SJSA1 (cell line): ENCODE data around the gene WNK1. TPM values are rescaled to one million over a fixed set of nuclear protein-coding genes. Genes with fewer than 3 reads are reported as not detected.
"Not testable (repeated sequence)": the region's sequence is repeated elsewhere in the genome, so short reads cannot be mapped to it uniquely, and the experiment has no call there.

Experiments
- DNase-seq, 2 experiments: peaks; one replicate each; pipeline ENCODE4 v3.0.0-alpha.2; 2015 to 2020; ENCODE audit warnings: low spot score in 2 of 2, low read depth in 1 of 2
- H3K27ac ChIP-seq: fragments of 250-450 bp; sonication (Bioruptor Pico); 2 replicates; pipeline ENCODE4 v1.5.1; 2020; ENCODE audit warnings: mild to moderate bottlenecking, moderate library complexity
- H3K27me3 ChIP-seq: fragments of 250-450 bp; sonication (Bioruptor Pico); replicated peaks from 2 replicates; pipeline ENCODE4 v1.5.1; 2020; ENCODE audit warnings: mild to moderate bottlenecking, moderate library complexity
- H3K36me3 ChIP-seq: fragments of 250-450 bp; sonication (Bioruptor Pico); 2 replicates; pipeline ENCODE4 v1.5.1; 2020; ENCODE audit warnings: mild to moderate bottlenecking
- H3K4me1 ChIP-seq: fragments of 250-450 bp; sonication (Bioruptor Pico); replicated peaks from 2 replicates; pipeline ENCODE4 v1.6.1; 2021; ENCODE audit warnings: mild to moderate bottlenecking
- H3K4me3 ChIP-seq: fragments of 250-450 bp; sonication (Bioruptor Pico); 2 replicates; pipeline ENCODE4 v1.5.1; 2020; ENCODE audit warnings: mild to moderate bottlenecking
- H3K9me3 ChIP-seq: fragments of 250-450 bp; sonication (Bioruptor Pico); replicated peaks from 2 replicates; pipeline ENCODE4 v1.5.1; 2020; ENCODE audit warnings: mild to moderate bottlenecking
- total RNA-seq: library from RNA; depleted of rRNA; stranded (reverse); fragments of >200 nt; shearing (Covaris generic); gene quantifications from 2 replicates; pipeline ENCODE4 v1.2.3, GENCODE V29; 2014

Gene WNK1
- total RNA-seq, 1 experiment from 2014 or later = 55.3 TPM

DNA sequence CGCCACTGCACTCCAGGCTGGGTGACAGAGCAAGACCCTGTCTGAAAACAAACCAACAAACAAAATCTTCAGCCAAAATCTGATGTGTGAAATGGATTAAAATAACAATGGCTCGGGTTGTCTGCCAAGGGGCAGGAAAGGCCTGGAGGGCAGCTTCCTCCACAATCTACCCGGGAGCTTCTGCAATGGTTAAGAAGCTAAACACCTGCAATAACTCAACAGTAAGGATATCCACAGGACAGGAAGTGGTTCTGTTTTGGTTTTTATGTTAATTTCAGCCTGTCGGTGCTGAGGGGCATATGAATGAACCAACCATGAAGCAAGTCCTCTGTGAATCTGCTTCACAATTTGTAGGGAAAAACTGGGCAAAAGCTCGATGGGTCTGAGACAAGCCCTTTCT is 162.7 kb downstream of the WNK1 start:
- H3K4me3 ChIP-seq = no peak overlapping the region
- no peaks in the 10 kb centered on the region for H3K27me3 ChIP-seq
- DNase-seq = no peak
- no peak overlapping the region for H3K27ac ChIP-seq
- peaks cover 16% of the 10 kb centered on the region for H3K4me1 ChIP-seq
- H3K9me3 ChIP-seq = no peaks in the 10 kb centered on the region
- peaks cover 84% of the 10 kb centered on the region for H3K36me3 ChIP-seq

DNA sequence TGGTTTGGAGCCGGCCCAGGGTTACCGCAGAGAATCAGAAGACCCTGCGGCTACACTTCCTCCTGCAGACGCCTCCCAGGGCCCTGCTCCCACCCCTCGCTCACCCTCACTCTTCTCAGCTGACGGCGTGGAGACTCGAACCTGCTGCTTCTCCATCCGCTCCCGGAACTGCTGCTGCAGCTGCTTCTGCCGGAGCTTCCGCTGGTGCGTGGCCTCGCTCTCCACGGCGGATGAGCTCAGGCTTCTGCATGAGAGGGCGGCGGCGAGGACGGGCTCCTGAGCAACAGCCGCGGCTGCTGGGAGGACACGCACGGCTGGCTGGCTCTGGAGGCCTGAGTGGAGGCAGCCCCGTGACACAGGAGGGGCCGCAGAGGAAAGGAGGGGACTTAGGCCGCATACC is 163.9 kb downstream of the WNK1 start:
- no peaks in the 10 kb centered on the region for H3K9me3 ChIP-seq
- H3K4me1 ChIP-seq = peaks cover 16% of the 10 kb centered on the region
- DNase-seq = no peak
- H3K27ac ChIP-seq = no peak overlapping the region
- no peak overlapping the region for H3K4me3 ChIP-seq
- no peaks in the 10 kb centered on the region for H3K27me3 ChIP-seq
- H3K36me3 ChIP-seq = peaks cover 73% of the 10 kb centered on the region

DNA sequence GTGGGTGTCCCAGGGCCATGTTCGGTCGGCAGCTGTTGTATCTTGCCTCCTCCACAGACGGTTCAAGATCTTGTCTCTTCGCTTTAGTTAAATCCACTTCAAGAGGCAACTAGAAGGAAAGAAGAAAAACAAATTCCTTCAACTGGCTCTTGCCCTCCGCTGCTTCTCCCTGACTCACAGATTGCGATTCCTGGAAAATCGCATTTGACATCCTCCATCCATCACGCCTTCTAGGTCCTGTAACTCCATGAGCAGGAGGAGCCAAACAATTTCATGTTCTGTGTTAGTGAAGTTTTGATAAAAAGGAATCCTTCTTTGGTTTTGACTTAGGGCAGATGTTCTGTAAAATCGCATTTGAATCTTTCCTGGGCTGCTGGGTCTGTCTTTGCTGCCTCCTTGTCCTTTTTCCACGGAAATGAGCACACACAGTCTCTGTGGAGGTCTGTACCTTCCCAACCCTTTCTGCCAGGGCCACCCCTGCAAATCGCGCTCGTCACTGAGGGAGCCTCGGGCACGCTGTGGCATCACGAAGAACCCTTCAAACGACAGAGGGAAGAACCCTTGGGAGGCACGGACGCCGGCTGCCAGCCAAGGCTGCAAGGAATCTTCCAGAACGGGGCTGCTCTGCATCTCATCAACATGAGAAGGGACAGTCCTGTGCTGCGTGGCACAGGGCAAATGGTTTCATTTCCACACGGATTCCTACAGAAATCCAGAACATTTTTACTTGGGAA is 164.5 kb downstream of the WNK1 start:
- Histone ChIP-seq H3K4me1 (peaks cover 16% of the 10 kb centered on the region), H3K27me3 (no peaks in the 10 kb centered on the region), H3K36me3 (peaks cover 67% of the 10 kb centered on the region), H3K4me3 (no peak overlapping the region), H3K9me3 (no peaks in the 10 kb centered on the region), H3K27ac (no peak overlapping the region)
- no peak for DNase-seq

DNA sequence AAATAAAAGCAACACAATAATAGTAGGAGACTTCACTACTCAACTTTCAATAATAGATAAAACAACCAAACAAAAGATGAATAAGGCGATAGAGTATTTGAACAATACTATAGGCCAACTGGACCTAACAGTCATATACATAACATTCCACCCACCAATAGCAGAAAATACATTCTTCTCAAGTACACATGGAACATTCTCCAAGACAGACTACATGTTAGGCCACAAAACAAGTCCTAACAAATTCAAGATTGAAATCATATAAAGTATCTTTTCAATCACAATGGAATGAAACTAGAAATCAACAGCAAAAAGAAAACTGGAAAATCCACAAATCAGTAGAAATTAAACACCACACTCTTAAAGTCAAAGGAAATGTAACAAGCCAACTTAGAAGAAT is 168.3 kb downstream of the WNK1 start:
- Histone ChIP-seq H3K4me3 (no peak overlapping the region), H3K9me3 (no peaks in the 10 kb centered on the region), H3K4me1 (no peaks in the 10 kb centered on the region), H3K27ac (no peak overlapping the region), H3K36me3 (peaks cover 47% of the 10 kb centered on the region), H3K27me3 (no peaks in the 10 kb centered on the region)
- DNase-seq = no peak

DNA sequence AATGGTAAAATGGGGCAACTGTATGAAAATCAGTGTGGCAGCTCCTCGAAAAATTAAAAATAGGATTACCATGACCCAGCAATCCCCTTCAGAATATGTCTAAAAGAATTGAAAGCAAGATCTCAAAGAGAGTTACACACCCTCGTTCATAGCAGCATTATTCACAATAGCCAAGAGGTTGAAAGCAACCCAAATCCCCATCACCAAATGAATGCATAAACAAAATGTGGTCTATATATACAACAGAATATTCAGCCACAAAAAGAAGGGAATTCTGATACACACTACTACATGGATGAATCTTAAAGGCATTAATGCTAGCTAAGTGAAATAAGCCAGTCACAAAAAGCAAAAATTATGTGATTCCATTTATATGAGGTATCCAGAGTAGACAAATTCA is 169.9 kb downstream of the WNK1 start:
- Histone ChIP-seq H3K4me1 (no peaks in the 10 kb centered on the region), H3K9me3 (no peaks in the 10 kb centered on the region), H3K36me3 (peaks cover 47% of the 10 kb centered on the region), H3K27ac (no peak overlapping the region), H3K27me3 (no peaks in the 10 kb centered on the region), H3K4me3 (no peak overlapping the region)
- DNase-seq = no peak

DNA sequence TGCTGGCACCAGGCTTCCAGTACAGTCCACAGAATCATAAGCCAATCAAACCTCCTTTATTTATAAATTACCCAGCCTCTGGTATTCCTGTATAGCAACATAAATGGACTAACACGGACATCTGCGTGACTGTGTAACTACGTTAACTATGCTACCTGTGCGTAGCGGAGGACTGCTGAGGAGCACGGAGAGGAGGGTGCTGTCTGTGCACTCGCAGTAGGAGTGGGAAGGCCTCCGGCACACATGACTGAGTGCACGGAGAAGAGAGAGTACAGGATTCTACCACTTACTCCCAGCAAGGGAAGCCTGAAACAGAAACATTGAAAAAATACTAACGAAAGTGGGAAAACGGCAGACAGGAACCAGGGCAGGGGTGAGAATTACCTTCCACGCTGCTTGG is 174.3 kb downstream of the WNK1 start:
- H3K27ac ChIP-seq = no peak overlapping the region
- H3K36me3 ChIP-seq = peaks cover 70% of the 10 kb centered on the region
- no peaks in the 10 kb centered on the region for H3K27me3 ChIP-seq
- H3K9me3 ChIP-seq = no peaks in the 10 kb centered on the region
- no peak for DNase-seq
- no peaks in the 10 kb centered on the region for H3K4me1 ChIP-seq
- H3K4me3 ChIP-seq = no peak overlapping the region

DNA sequence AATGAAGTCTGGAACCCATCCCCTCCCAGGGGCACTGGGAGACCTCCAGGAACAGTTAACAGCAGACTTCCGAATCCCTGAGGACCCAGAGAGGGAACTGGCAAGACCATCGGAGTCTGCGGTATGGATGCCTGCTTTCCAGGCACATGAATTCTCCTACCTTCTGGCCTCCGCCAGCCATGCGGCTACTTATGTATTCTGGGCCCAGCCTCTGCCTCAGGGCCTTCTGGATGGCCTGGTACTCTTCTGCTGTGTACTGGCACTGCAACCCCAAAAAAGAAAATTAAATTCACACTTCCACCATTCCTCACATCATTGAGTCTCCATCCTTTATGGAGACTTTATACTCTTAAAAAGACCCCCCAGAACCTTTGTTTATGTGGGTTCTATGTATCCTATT is 178.7 kb downstream of the WNK1 start:
- no peaks in the 10 kb centered on the region for H3K4me1 ChIP-seq
- DNase-seq = no peak
- no peaks in the 10 kb centered on the region for H3K9me3 ChIP-seq
- no peak overlapping the region for H3K27ac ChIP-seq
- no peak overlapping the region for H3K4me3 ChIP-seq
- H3K36me3 ChIP-seq = peaks cover 55% of the 10 kb centered on the region
- no peaks in the 10 kb centered on the region for H3K27me3 ChIP-seq

DNA sequence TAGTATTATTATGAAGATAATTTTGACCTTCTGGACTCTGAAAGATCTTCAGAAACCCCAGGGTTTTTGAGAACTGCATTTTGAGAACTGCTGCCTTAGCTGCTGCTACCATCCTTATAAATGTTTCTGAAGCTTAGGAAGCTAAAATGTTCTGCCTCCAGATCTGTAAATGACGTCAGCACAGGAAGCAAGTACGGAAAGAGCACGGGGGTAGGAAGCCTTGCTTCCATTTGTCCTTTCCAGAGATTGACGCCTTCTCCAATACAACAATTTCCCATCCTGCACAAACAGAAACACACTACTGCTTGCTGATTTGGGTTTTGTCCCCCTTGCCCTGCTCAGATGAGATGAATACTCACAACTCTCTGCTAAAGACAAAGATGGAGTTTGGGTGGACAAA is 179.2 kb downstream of the WNK1 start:
- no peak for DNase-seq
- H3K4me1 ChIP-seq = no peaks in the 10 kb centered on the region
- H3K27me3 ChIP-seq = no peaks in the 10 kb centered on the region
- H3K4me3 ChIP-seq = no peak overlapping the region
- no peaks in the 10 kb centered on the region for H3K9me3 ChIP-seq
- H3K36me3 ChIP-seq = peaks cover 49% of the 10 kb centered on the region
- no peak overlapping the region for H3K27ac ChIP-seq

DNA sequence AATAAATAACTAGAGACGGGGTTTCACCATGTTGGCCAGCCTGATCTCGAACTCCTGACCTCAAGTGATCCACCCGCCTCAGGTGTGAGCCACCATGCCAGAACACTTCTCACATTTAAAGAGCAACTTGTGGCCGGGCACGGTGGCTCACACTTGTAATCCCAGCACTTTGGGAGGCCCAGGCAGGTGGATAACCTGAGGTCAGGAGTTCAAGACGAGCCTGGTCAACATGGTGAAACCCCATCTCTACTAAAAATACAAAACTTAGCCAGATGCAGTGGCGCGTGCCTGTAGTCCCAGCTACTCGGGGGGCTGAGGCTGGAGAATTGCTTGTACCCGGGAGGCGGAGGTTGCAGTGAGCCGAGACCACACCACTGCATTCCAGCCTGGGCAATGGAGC is 183.5 kb downstream of the WNK1 start:
- not testable (repeated sequence) for H3K27ac ChIP-seq, H3K4me1 ChIP-seq, H3K9me3 ChIP-seq, DNase-seq, H3K4me3 ChIP-seq, H3K27me3 ChIP-seq
- H3K36me3 ChIP-seq = peaks cover 18% of the 10 kb centered on the region

DNA sequence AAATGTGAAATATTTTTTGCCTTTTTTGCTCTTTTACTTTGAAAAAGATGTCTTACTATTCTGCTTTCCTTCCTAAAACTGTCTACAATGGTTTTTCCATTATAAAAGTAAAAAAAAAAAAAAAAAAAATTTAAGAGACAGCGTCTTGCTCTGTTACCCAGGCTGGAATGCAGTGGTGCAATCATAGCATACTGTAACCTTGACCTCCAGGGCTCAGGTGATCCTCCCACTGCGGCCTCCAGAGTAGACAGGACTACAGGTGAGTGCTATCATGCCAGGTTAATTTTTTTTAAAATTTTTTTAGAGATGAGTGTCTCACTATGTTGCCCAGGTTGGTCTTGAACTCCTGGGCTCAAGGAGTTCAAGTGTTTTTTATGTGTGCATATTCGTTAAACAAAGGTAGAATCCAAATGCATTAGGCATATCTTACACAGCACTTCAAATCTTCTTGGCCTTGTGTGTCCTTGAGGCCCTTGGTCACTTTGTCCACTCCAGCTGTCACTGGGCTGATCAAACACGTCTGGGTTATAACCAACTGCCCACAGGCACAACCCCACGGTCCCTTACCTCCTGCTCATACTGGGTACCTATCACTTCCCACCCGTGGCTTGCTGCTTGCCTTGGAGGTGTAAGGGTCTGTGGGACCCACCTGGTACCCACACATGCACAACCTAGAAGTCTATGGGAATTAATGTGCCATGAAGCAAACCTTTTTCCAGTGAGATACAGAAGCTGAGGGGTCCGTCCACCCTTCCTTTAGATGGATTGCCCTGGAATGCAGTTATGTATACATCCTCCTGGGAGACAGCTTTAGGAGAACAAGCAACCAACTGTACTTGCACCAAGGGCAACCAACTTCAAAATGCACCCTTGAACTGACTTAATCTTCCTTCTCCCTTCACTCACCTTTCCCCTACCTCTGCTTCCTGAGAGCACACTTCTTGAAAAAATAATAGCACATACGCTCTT is 184.3 kb downstream of the WNK1 start:
- no peak for DNase-seq
- no peaks in the 10 kb centered on the region for H3K27me3 ChIP-seq
- peaks cover 12% of the 10 kb centered on the region for H3K36me3 ChIP-seq
- H3K4me1 ChIP-seq = no peaks in the 10 kb centered on the region
- H3K4me3 ChIP-seq = no peak overlapping the region
- H3K9me3 ChIP-seq = no peaks in the 10 kb centered on the region
- no peak overlapping the region for H3K27ac ChIP-seq

DNA sequence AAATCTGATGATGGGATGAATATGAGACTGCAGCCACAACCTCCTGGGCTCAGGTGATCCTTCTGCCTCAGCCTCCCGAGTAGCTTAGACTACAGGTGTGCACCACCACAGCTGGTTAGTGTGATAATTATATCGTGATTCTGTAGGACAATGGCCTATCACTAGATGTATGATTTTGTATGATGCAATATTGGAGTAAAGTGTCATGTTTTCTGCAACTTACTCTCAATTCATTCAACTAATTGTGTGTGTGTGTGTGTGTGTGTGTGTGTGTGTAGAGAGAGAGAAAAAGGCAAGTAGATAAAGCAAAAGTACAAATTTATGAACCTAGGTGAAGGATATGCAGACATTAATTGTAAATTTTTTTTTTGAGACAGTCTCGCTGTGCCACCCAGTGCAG is 186.4 kb downstream of the WNK1 start:
- Histone ChIP-seq H3K27ac (no peak overlapping the region), H3K36me3 (peaks cover 12% of the 10 kb centered on the region), H3K27me3 (no peaks in the 10 kb centered on the region), H3K4me1 (no peaks in the 10 kb centered on the region), H3K4me3 (no peak overlapping the region), H3K9me3 (no peaks in the 10 kb centered on the region)
- DNase-seq = no peak

DNA sequence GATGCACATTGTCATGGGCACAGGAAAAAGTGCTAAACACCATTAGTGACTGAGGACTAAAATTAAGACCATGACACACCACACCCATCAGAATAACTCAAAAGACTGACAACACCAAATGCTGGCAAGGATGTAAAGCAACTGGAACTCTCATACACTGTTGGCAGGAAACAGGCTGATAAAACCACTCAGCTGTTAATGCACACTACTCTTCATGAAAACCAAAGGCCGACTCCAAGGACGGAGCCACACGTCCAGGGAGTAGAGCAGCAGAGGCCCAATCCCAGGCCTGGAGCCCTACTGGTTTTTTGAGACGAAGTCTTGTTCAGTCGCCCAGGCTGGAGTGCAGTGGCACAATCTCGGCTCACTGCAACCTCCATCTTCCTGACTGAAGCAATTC is 190.7 kb downstream of the WNK1 start:
- no peak for DNase-seq
- no peaks in the 10 kb centered on the region for H3K9me3 ChIP-seq
- H3K27me3 ChIP-seq = no peaks in the 10 kb centered on the region
- H3K4me3 ChIP-seq = no peak overlapping the region
- no peak overlapping the region for H3K27ac ChIP-seq
- peaks cover 19% of the 10 kb centered on the region for H3K36me3 ChIP-seq
- H3K4me1 ChIP-seq = peaks cover 1% of the 10 kb centered on the region

DNA sequence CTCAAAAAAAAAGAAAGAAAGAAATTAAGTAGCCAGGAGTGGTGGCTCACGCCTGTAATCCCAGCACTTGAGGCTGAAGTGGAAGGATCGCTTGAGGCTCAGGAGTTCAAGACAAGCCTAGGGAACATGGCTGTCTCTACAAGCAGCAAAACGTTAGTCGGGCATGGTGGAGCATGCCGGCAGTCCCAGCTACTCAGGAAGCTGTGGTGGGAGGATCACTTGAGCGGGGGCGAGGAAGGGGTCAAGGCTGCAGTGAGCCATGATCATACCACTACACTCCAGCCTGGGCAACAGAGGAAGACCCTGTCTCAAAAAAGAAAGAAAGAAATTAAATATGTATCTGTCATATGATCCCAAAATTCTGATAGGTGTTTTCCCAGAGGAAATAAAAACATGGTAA is 191.8 kb downstream of the WNK1 start:
- no peaks in the 10 kb centered on the region for H3K9me3 ChIP-seq
- H3K27me3 ChIP-seq = no peaks in the 10 kb centered on the region
- H3K4me3 ChIP-seq = no peak overlapping the region
- peaks cover 8% of the 10 kb centered on the region for H3K4me1 ChIP-seq
- DNase-seq = no peak
- no peak overlapping the region for H3K27ac ChIP-seq
- H3K36me3 ChIP-seq = peaks cover 18% of the 10 kb centered on the region

DNA sequence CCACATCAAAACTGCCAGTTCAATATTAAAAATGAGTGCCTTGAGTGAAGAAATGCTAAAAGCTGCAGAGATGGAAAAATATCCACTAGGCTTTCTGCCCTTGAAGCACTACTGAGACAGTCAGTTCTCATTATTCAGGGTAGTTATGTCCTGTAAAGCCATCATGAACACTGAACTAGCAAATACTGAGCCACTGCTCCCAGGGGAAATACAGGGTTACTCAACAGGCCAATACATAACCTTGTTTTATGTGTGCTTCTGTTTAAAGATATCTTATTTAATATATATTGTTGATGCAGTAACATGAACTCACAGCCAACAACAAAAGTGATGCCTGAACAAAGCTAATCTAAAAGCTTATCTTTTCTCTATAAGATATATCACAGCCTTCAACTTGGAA is 193.8 kb downstream of the WNK1 start:
- DNase-seq = no peak
- H3K27ac ChIP-seq = no peak overlapping the region
- H3K4me1 ChIP-seq = peaks cover 12% of the 10 kb centered on the region
- H3K36me3 ChIP-seq = peaks cover 20% of the 10 kb centered on the region
- H3K9me3 ChIP-seq = no peaks in the 10 kb centered on the region
- no peaks in the 10 kb centered on the region for H3K27me3 ChIP-seq
- H3K4me3 ChIP-seq = no peak overlapping the region
